CD4-positive, alpha-beta T cell treated with Interferon gamma for 1 hour (primary cell): ENCODE data around the gene EHD1.

Source experiments
- DNase-seq: peaks from one replicate; pipeline ENCODE4 v3.0.0-alpha.2; 2020

Gene EHD1

GRCh38 chr11:64909653-64910343, 31.4 kb upstream of the EHD1 start:
- no peak for DNase-seq

GRCh38 chr11:64908766-64909165, 30.3 kb upstream of the EHD1 start:
- no peak for DNase-seq

GRCh38 chr11:64906314-64906635, 27.9 kb upstream of the EHD1 start:
- no peak for DNase-seq

GRCh38 chr11:64905516-64906313, 27.3 kb upstream of the EHD1 start:
- no peak for DNase-seq

- no peak for DNase-seq
Measured at GRCh38 chr11:64903291-64903833, 24.9 kb upstream of the EHD1 start.

GRCh38 chr11:64902102-64902900, 23.9 kb upstream of the EHD1 start:
- DNase-seq: no peak

- DNase-seq: no peak
Measured at GRCh38 chr11:64900774-64901173, 22.4 kb upstream of the EHD1 start.

- DNase-seq: peak; percentile 66
Measured at GRCh38 chr11:64900263-64900678, 21.9 kb upstream of the EHD1 start.

GRCh38 chr11:64898541-64898940, 20.1 kb upstream of the EHD1 start:
- DNase-seq: no peak

- DNase-seq: no peak
Measured at GRCh38 chr11:64898076-64898445, 19.6 kb upstream of the EHD1 start.

GRCh38 chr11:64897381-64898075, 19.1 kb upstream of the EHD1 start:
- DNase-seq: no peak

- DNase-seq: no peak
Measured at GRCh38 chr11:64896448-64897022, 18.1 kb upstream of the EHD1 start.

GRCh38 chr11:64894812-64895452, 16.5 kb upstream of the EHD1 start:
- no peak for DNase-seq

GRCh38 chr11:64894070-64894811, 15.8 kb upstream of the EHD1 start:
- DNase-seq: peak; percentile 85

GRCh38 chr11:64893194-64894069, 15.0 kb upstream of the EHD1 start:
- no peak for DNase-seq

- no peak for DNase-seq
Measured at GRCh38 chr11:64892838-64893193, 14.4 kb upstream of the EHD1 start.

- DNase-seq: no peak
Measured at GRCh38 chr11:64892411-64892831, 14.0 kb upstream of the EHD1 start.

GRCh38 chr11:64891880-64892279, 13.5 kb upstream of the EHD1 start:
- DNase-seq: no peak

- DNase-seq: no peak
Measured at GRCh38 chr11:64891215-64891848, 12.9 kb upstream of the EHD1 start.

GRCh38 chr11:64890522-64890939, 12.1 kb upstream of the EHD1 start:
- no peak for DNase-seq
